Measurements from ENCODE around the gene FSTL4. TPM values are rescaled to one million over a fixed set of nuclear protein-coding genes. Genes with fewer than 3 reads are reported as not detected.

Gene FSTL4
- total RNA-seq, 1 donor from 2014 or later: 11.3 TPM

- H3K27me3 Mint-ChIP-seq: no peaks in the 10 kb centered on the region
- peaks cover 54% of the 10 kb centered on the region for H3K4me1 Mint-ChIP-seq (ENCODE audit: unreplicated experiment)
- TF ChIP-seq CTCF (conservative IDR thresholded peaks at IDR 0.05): no peak
- no peak overlapping the region for H3K27ac Mint-ChIP-seq
- no peak overlapping the region for H3K4me3 Mint-ChIP-seq
- H3K9me3 Mint-ChIP-seq: no peaks in the 10 kb centered on the region
- no peak for DNase-seq (ENCODE audit: extremely low spot score, unreplicated experiment)
- H3K36me3 Mint-ChIP-seq: no peaks in the 10 kb centered on the region
Measured at GRCh38 chr5:133361922-133362321, 250.4 kb downstream of the FSTL4 start.

GRCh38 chr5:133360693-133361472 lies 251.5 kb downstream of the FSTL4 start:
- H3K9me3 Mint-ChIP-seq: no peaks in the 10 kb centered on the region
- no peaks in the 10 kb centered on the region for H3K27me3 Mint-ChIP-seq
- no peak for TF ChIP-seq CTCF (conservative IDR thresholded peaks at IDR 0.05)
- H3K4me1 Mint-ChIP-seq (ENCODE audit: unreplicated experiment): peaks cover 50% of the 10 kb centered on the region
- H3K36me3 Mint-ChIP-seq: no peaks in the 10 kb centered on the region
- peak overlapping the region; percentile 3 for H3K27ac Mint-ChIP-seq
- peak overlapping the region; percentile 41 for H3K4me3 Mint-ChIP-seq
- DNase-seq (ENCODE audit: extremely low spot score, unreplicated experiment): peak; percentile 48

GRCh38 chr5:133359861-133360260 lies 252.5 kb downstream of the FSTL4 start:
- DNase-seq (ENCODE audit: extremely low spot score, unreplicated experiment): peak; percentile 52
- no peak for TF ChIP-seq CTCF (conservative IDR thresholded peaks at IDR 0.05)

GRCh38 chr5:133358271-133358670 lies 254.1 kb downstream of the FSTL4 start:
- H3K4me1 Mint-ChIP-seq (ENCODE audit: unreplicated experiment): peaks cover 39% of the 10 kb centered on the region
- H3K36me3 Mint-ChIP-seq: no peaks in the 10 kb centered on the region
- no peaks in the 10 kb centered on the region for H3K27me3 Mint-ChIP-seq
- no peak overlapping the region for H3K27ac Mint-ChIP-seq
- H3K4me3 Mint-ChIP-seq: no peak overlapping the region
- H3K9me3 Mint-ChIP-seq: no peaks in the 10 kb centered on the region
- DNase-seq (ENCODE audit: extremely low spot score, unreplicated experiment): peak; percentile 40
- no peak for TF ChIP-seq CTCF (conservative IDR thresholded peaks at IDR 0.05)

More at GRCh38 chr5:133359861-133360260, 252.5 kb downstream of the FSTL4 start:
- no peaks in the 10 kb centered on the region for H3K27me3 Mint-ChIP-seq
- H3K9me3 Mint-ChIP-seq: no peaks in the 10 kb centered on the region
- H3K4me3 Mint-ChIP-seq: no peak overlapping the region
- H3K36me3 Mint-ChIP-seq: no peaks in the 10 kb centered on the region
- no peak overlapping the region for H3K27ac Mint-ChIP-seq
- H3K4me1 Mint-ChIP-seq (ENCODE audit: unreplicated experiment): peaks cover 43% of the 10 kb centered on the region

- Mint-ChIP-seq H3K27me3 (no peaks in the 10 kb centered on the region), H3K36me3 (no peaks in the 10 kb centered on the region), H3K9me3 (no peaks in the 10 kb centered on the region), H3K4me1 (ENCODE audit: unreplicated experiment) (peaks cover 40% of the 10 kb centered on the region), H3K27ac (no peak overlapping the region), H3K4me3 (no peak overlapping the region)
- TF ChIP-seq CTCF (conservative IDR thresholded peaks at IDR 0.05): no peak
- peak; percentile 25 for DNase-seq (ENCODE audit: extremely low spot score, unreplicated experiment)
Measured at GRCh38 chr5:133357758-133358157, 254.6 kb downstream of the FSTL4 start.

All from type B pancreatic cell (in vitro differentiated cells).